VCaP (cell line): Measurements from ENCODE around the gene DAD1.

Source experiments
- H3K27ac ChIP-seq: fragments of 450-650 bp; 2 replicates; pipeline ENCODE4 v1.5.1; 2017
- CTCF ChIP-seq: fragments of 450-650 bp; conservative IDR thresholded peaks from 2 replicates; pipeline ENCODE4 v1.5.1; 2017; ENCODE audit warnings: mild to moderate bottlenecking, moderate library complexity

DAD1 gene

GRCh38 chr14:22549981-22550673 is 38.9 kb downstream of the DAD1 start:
- no peak overlapping the region for H3K27ac ChIP-seq
- TF ChIP-seq CTCF, result no peak

- no peak for TF ChIP-seq CTCF
- no peak overlapping the region for H3K27ac ChIP-seq
Measured at GRCh38 chr14:22549324-22549962, 39.6 kb downstream of the DAD1 start.

DNA sequence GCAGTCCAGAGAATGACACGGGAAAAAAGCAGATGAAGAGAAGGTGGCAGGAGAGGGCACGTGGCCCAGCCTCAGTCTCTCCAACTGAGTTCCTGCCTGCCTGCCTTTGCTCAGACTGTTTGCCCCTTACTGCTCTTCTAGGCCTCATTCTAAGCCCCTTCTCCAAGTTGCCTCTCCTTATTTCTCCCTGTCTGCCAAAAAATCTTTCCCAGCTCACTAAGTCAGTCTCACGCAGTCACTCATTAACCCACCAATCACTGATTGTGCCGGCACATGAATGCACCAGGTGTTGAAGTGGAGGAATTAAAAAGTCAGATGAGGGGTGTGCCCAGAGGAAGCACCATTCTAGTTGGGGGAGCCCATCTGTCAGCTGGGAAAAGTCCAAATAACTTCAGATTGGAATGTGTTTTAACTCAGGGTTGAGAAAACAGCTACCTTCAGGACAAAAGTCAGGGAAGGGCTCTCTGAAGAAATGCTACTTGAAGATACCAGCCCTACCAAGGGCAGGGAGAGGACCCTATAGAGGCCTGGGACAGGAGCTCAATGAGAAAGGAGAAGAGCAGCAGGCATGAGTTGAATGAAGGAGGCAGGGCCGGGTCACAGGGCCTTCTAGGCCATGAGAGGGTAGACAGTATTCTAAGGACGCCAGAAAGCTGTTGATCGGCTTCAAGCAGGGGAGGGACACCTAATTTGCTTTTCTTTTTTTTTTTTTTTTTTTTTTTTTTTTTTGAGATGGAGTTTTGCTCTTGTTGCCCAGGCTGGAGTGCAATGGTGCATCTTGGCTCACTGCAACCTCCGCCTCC is 40.9 kb downstream of the DAD1 start:
- no peak for TF ChIP-seq CTCF

GRCh38 chr14:22547313-22547947 is 41.6 kb downstream of the DAD1 start:
- no peak overlapping the region for H3K27ac ChIP-seq
- TF ChIP-seq CTCF, result no peak

More for the DNA sequence above, 40.9 kb downstream of the DAD1 start:
- no peak overlapping the region for H3K27ac ChIP-seq

- no peak for TF ChIP-seq CTCF
- no peak overlapping the region for H3K27ac ChIP-seq
Measured at GRCh38 chr14:22546722-22547071, 42.3 kb downstream of the DAD1 start.

DNA sequence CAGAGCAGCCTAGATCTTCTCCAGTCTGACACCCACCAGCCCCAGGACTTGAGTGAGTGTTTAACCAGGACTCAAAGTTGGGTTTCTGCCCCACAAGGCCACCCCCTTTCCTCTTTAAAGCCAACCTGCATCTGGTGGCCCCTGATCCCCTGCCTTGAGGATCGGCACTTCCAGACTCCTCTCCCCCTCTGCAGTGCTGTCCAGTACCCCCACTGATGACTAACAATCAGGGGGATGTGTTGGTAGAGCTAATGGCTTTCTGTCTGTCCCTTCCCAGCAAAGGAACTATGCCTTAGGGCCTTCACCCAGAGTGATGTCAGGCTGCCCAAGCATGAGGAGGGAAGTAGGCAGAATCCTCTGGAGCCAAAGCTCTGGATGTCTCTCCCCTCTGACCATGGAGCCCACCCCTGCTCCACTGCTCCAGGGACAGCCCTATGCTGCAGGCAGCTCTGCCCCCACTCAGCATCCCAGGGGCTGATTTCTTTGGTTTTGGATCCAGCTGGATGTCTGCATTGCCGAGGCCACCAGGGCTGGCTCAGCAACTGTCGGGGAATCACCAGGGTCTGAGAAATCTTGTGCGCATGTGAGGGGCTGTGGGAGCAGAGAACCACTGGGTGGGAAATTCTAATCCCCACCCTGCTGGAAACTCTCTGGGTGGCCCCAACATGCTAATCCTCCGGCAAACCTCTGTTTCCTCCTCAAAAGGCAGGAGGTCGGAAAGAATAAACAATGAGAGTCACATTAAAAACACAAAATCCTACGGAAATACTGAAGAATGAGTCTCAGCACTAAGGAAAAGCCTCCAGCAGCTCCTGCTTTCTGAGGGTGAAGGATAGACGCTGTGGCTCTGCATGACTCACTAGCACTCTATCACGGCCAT is 42.9 kb downstream of the DAD1 start:
- TF ChIP-seq CTCF, result no peak
- H3K27ac ChIP-seq, result no peak overlapping the region
